GM12878 (cell line): ENCODE data around the gene RILPL2.

Experiments used
- ESRRA ChIP-seq: IDR thresholded peaks from 2 replicates; pipeline ENCODE4 v1.6.1; 2012; ENCODE audit warnings: mild to moderate bottlenecking, low read length, improper control_type of control experiment
- RFX5 ChIP-seq: IDR thresholded peaks from 2 replicates; pipeline ENCODE4 v1.6.1; 2011; ENCODE audit warnings: low read depth, low read length, improper control_type of control experiment
- TF ChIP-seq, protein P1 (sequence below): IDR thresholded peaks from 2 replicates; pipeline ENCODE4 v1.6.1; 2012; ENCODE audit warnings: low read depth, low read length, improper control_type of control experiment
- TF ChIP-seq, protein P2 (sequence below), 3 experiments: IDR thresholded peaks in 2 of 3; conservative IDR thresholded peaks in 1 of 3; 2 replicates each; pipeline ENCODE4 v1.5.1; 2011; ENCODE audit warnings: low read depth in 3 of 3, low read length in 3 of 3, mild to moderate bottlenecking in 3 of 3, control low read depth in 2 of 3, moderate library complexity in 2 of 3, inconsistent platforms in 1 of 3, mixed read lengths in 1 of 3; ENCODE audit not compliant: control insufficient read depth in 2 of 3, insufficient read depth in 1 of 3; ENCODE audit errors: extremely low read depth in 1 of 3

DNA sequence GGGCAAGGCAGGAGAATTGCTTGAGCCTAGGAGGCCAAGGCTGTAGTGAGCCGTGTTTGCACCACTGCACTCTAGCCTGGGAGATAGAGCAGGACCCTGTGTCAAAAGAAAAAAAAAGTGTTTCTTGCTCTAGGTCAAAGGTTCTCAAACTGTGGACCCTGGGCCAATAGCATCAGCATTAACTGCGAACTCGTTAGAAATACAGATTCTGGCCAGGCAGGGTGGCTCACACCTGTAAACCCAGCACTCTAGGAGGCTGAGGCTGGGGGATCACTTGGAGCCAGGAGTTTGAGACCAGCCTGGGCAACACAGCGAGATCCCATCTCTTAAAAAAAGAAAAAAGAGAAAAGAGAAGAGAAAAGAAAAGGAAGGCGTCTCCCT, 858 bp downstream of the RILPL2 start:
- TF ChIP-seq, protein P1, sequence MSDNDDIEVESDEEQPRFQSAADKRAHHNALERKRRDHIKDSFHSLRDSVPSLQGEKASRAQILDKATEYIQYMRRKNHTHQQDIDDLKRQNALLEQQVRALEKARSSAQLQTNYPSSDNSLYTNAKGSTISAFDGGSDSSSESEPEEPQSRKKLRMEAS: no peak
- TF ChIP-seq ESRRA (no peak), RFX5 (no peak)
- TF ChIP-seq, protein P2, sequence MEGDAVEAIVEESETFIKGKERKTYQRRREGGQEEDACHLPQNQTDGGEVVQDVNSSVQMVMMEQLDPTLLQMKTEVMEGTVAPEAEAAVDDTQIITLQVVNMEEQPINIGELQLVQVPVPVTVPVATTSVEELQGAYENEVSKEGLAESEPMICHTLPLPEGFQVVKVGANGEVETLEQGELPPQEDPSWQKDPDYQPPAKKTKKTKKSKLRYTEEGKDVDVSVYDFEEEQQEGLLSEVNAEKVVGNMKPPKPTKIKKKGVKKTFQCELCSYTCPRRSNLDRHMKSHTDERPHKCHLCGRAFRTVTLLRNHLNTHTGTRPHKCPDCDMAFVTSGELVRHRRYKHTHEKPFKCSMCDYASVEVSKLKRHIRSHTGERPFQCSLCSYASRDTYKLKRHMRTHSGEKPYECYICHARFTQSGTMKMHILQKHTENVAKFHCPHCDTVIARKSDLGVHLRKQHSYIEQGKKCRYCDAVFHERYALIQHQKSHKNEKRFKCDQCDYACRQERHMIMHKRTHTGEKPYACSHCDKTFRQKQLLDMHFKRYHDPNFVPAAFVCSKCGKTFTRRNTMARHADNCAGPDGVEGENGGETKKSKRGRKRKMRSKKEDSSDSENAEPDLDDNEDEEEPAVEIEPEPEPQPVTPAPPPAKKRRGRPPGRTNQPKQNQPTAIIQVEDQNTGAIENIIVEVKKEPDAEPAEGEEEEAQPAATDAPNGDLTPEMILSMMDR (IDR thresholded peaks at IDR 0.05 in 2 of 3, conservative IDR thresholded peaks at IDR 0.05 in 1 of 3; ENCODE audit: control insufficient read depth in 2 of 3, extremely low read depth in 1 of 3, insufficient read depth in 1 of 3, low read depth in 3 of 3, low read length in 3 of 3): no peak
